H9 (cell line): ENCODE data around the gene VWA5A. TPM values are rescaled to one million over a fixed set of nuclear protein-coding genes. Genes with fewer than 3 reads are reported as not detected.

Experiments
- DNase-seq: peaks from one replicate; pipeline ENCODE4 v3.0.0-alpha.2; 2017
- H2AFZ ChIP-seq: one replicate; pipeline ENCODE4 v1.6.1; 2013; ENCODE audit warnings: mild to moderate bottlenecking, low read length, control low read depth, moderate library complexity
- H2AK5ac ChIP-seq: 2 replicates; pipeline ENCODE4 v1.6.1; 2013; ENCODE audit warnings: low read length, control low read depth, mixed read lengths; ENCODE audit not compliant: insufficient read length
- H2BK120ac ChIP-seq: one replicate; pipeline ENCODE4 v1.6.1; 2013; ENCODE audit warnings: low read depth, mild to moderate bottlenecking, low read length, control low read depth, inconsistent platforms; ENCODE audit not compliant: poor library complexity, severe bottlenecking
- H2BK12ac ChIP-seq: 2 replicates; pipeline ENCODE4 v1.6.1; 2013; ENCODE audit warnings: low read length, control low read depth, mixed read lengths, low read depth; ENCODE audit not compliant: insufficient read length
- H2BK15ac ChIP-seq: 2 replicates; pipeline ENCODE4 v1.6.1; 2013; ENCODE audit warnings: low read depth, low read length, control low read depth
- H2BK20ac ChIP-seq: one replicate; pipeline ENCODE4 v1.6.1; 2013; ENCODE audit warnings: low read depth, mild to moderate bottlenecking, low read length, control low read depth, inconsistent platforms; ENCODE audit not compliant: poor library complexity, severe bottlenecking
- H2BK5ac ChIP-seq: 2 replicates; pipeline ENCODE4 v1.6.1; 2013; ENCODE audit warnings: low read length, control low read depth, mixed read lengths; ENCODE audit not compliant: insufficient read length
- H3K14ac ChIP-seq: 2 replicates; pipeline ENCODE4 v1.6.1; 2013; ENCODE audit warnings: low read length, control low read depth; ENCODE audit not compliant: insufficient read depth
- H3K18ac ChIP-seq: 2 replicates; pipeline ENCODE4 v1.6.1; 2013; ENCODE audit warnings: low read depth, mild to moderate bottlenecking, mixed read lengths, low read length, control low read depth; ENCODE audit not compliant: insufficient read length
- H3K23ac ChIP-seq: 2 replicates; pipeline ENCODE4 v1.6.1; 2013; ENCODE audit warnings: low read length, control low read depth, mixed read lengths, low read depth; ENCODE audit not compliant: insufficient read length
- H3K23me2 ChIP-seq: 2 replicates; pipeline ENCODE4 v1.6.1; 2013; ENCODE audit warnings: low read depth, mild to moderate bottlenecking, mixed read lengths, low read length, control low read depth; ENCODE audit not compliant: insufficient read length, poor library complexity, severe bottlenecking
- H3K27ac ChIP-seq: 2 replicates; pipeline ENCODE4 v1.5.1; 2013; ENCODE audit warnings: low read length, control low read depth, mixed read lengths, low read depth; ENCODE audit not compliant: insufficient read length
- H3K27me3 ChIP-seq: 2 replicates; pipeline ENCODE4 v1.6.1; 2013; ENCODE audit warnings: low read length, control low read depth, inconsistent platforms; ENCODE audit not compliant: insufficient read depth
- H3K4ac ChIP-seq: 2 replicates; pipeline ENCODE4 v1.6.1; 2013; ENCODE audit warnings: low read depth, mild to moderate bottlenecking, control low read depth, inconsistent platforms, low read length, moderate library complexity
- H3K4me1 ChIP-seq: 2 replicates; pipeline ENCODE4 v1.6.1; 2013; ENCODE audit warnings: low read length, control low read depth, inconsistent platforms; ENCODE audit not compliant: insufficient read depth
- H3K4me2 ChIP-seq: 2 replicates; pipeline ENCODE4 v1.6.1; 2013; ENCODE audit warnings: low read length, control low read depth, mixed read lengths; ENCODE audit not compliant: insufficient read length, insufficient read depth
- H3K56ac ChIP-seq: 2 replicates; pipeline ENCODE4 v1.6.1; 2013; ENCODE audit warnings: low read depth, mild to moderate bottlenecking, mixed read lengths, low read length, control low read depth; ENCODE audit not compliant: insufficient read length
- H3K79me1 ChIP-seq: 2 replicates; pipeline ENCODE4 v1.6.1; 2013; ENCODE audit warnings: low read depth, mild to moderate bottlenecking, moderate library complexity, low read length, control low read depth, inconsistent platforms; ENCODE audit not compliant: insufficient read depth, poor library complexity, severe bottlenecking
- H3K79me2 ChIP-seq: 2 replicates; pipeline ENCODE4 v1.6.1; 2013; ENCODE audit warnings: low read length, control low read depth, inconsistent platforms; ENCODE audit not compliant: insufficient read depth
- H3K9ac ChIP-seq: 2 replicates; pipeline ENCODE4 v1.6.1; 2013; ENCODE audit warnings: low read length, control low read depth, mixed read lengths; ENCODE audit not compliant: insufficient read length; ENCODE audit errors: extremely low read depth
- H3K9me3 ChIP-seq: one replicate; pipeline ENCODE4 v1.6.1; 2013; ENCODE audit warnings: low read depth, low read length, inconsistent platforms; ENCODE audit not compliant: control insufficient read depth
- H3T11ph ChIP-seq: one replicate; pipeline ENCODE4 v1.6.1; 2013; ENCODE audit warnings: mild to moderate bottlenecking, low read length, control low read depth, inconsistent platforms
- H4K20me1 ChIP-seq: one replicate; pipeline ENCODE4 v1.6.1; 2013; ENCODE audit not compliant: control insufficient read depth, insufficient read length, insufficient read depth
- H4K5ac ChIP-seq: 2 replicates; pipeline ENCODE4 v1.6.1; 2013; ENCODE audit warnings: low read depth, mild to moderate bottlenecking, mixed read lengths, low read length, control low read depth; ENCODE audit not compliant: insufficient read length
- H4K8ac ChIP-seq: replicated peaks from 2 replicates; pipeline ENCODE4 v1.6.1; 2013; ENCODE audit warnings: low read length, control low read depth, mixed read lengths, low read depth; ENCODE audit not compliant: insufficient read length
- H4K91ac ChIP-seq: 2 replicates; pipeline ENCODE4 v1.6.1; 2013; ENCODE audit warnings: low read depth, mild to moderate bottlenecking, moderate library complexity, mixed read lengths, low read length, control low read depth; ENCODE audit not compliant: insufficient read length
- H3K27ac Mint-ChIP-seq, 3 experiments: 2 replicates in 2 of 3; 3 replicates in 1 of 3; pipeline ENCODE4 v1.8.0; 2020 to 2021; ENCODE audit warnings: mixed read lengths in 3 of 3, mild to moderate bottlenecking in 1 of 3, moderate library complexity in 1 of 3
- H3K27me3 Mint-ChIP-seq: 2 replicates; pipeline ENCODE4 v1.8.0; 2021; ENCODE audit warnings: low read depth, mild to moderate bottlenecking, moderate library complexity, mixed read lengths
- H3K36me3 Mint-ChIP-seq, 3 experiments: 2 replicates in 2 of 3; 3 replicates in 1 of 3; pipeline ENCODE4 v1.8.0; 2020 to 2021; ENCODE audit warnings: low read depth in 3 of 3, mixed read lengths in 3 of 3; ENCODE audit not compliant: insufficient read depth in 1 of 3
- H3K4me1 Mint-ChIP-seq, 2 experiments: 2 replicates each; pipeline ENCODE4 v1.8.0; 2020; ENCODE audit warnings: mixed read lengths in 2 of 2
- H3K4me3 Mint-ChIP-seq, 2 experiments: 2 replicates in 1 of 2; 3 replicates in 1 of 2; pipeline ENCODE4 v1.8.0; 2020 to 2021; ENCODE audit warnings: mild to moderate bottlenecking in 2 of 2, mixed read lengths in 2 of 2, moderate library complexity in 1 of 2
- H3K9me3 Mint-ChIP-seq, 2 experiments: 2 replicates in 1 of 2; 3 replicates in 1 of 2; pipeline ENCODE4 v1.8.0; 2020; ENCODE audit warnings: mild to moderate bottlenecking in 2 of 2, mixed read lengths in 2 of 2, moderate library complexity in 1 of 2
- CTCF ChIP-seq: fragments of 200-600 bp; sonication (generic); conservative IDR thresholded peaks from 3 replicates; pipeline ENCODE4 v1.8.0; 2021; ENCODE audit warnings: antibody characterized with exemption, mild to moderate bottlenecking
- total RNA-seq: library from RNA; stranded (reverse); gene quantifications from 2 replicates; pipeline ENCODE4 v1.2.1, GENCODE V29; 2021

VWA5A gene
- total RNA-seq, 1 experiment from 2014 or later, result 15.6 TPM

DNA sequence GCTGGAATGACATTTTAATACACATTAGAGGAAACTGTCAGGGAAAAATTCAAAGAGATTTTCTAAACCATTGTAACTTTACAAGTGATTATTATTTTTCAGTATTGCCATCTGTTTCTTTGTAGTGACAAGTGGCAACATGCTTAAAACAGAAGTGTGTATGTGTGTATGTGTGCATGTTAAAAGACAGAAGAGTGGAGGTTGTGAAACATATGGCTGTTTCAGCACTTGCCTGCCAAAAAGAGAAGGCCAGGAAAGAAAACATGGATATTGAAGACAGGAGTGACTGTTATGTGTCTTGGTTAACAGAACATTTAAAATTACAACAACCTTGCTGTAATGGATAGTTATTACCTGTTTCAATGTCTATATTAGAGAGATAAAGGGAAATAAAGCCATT, 24.3 kb upstream of the VWA5A start:
- DNase-seq, result no peak
- TF ChIP-seq CTCF, result no peak
- Histone ChIP-seq H3T11ph (no peak overlapping the region), H4K5ac (no peak overlapping the region), H4K8ac (no peak overlapping the region), H3K79me2 (no peaks in the 10 kb centered on the region), H3K9ac (no peak overlapping the region), H2BK20ac (no peak overlapping the region), H3K4ac (no peak overlapping the region), H2BK15ac (no peak overlapping the region), H3K14ac (no peak overlapping the region), H2BK120ac (no peak overlapping the region), H3K56ac (no peak overlapping the region), H3K18ac (no peak overlapping the region), H2BK5ac (no peak overlapping the region), H2AFZ (no peak overlapping the region), H3K4me1 (0 out of 2 replicates have a peak, but pooled peaks cover 3% of the 10 kb centered on the region), H4K91ac (no peak overlapping the region), H4K20me1 (no peaks in the 10 kb centered on the region), H2AK5ac (no peak overlapping the region), H3K79me1 (no peaks in the 10 kb centered on the region), H2BK12ac (no peak overlapping the region), H3K27ac (no peak overlapping the region), H3K9me3 (no peaks in the 10 kb centered on the region), H3K4me2 (no peak overlapping the region), H3K27me3 (no peaks in the 10 kb centered on the region), H3K23ac (no peak overlapping the region), H3K23me2 (no peaks in the 10 kb centered on the region)
- Mint-ChIP-seq H3K4me3 (no peak overlapping the region), H3K9me3 (no peaks in the 10 kb centered on the region; a peak in 1 of 5 replicates), H3K36me3 (no peaks in the 10 kb centered on the region), H3K27me3 (no peaks in the 10 kb centered on the region), H3K27ac (no peak overlapping the region), H3K4me1 (peaks cover 14 to 22% of the 10 kb centered on the region in 2 experiments)
